Peyer's patch (tissue), 4 donors: ENCODE results near the gene ALS2CL.

ENCODE experiments used
- POLR2A ChIP-seq, 2 donors: fragments of 450-650 bp; IDR thresholded peaks; one replicate each; pipeline ENCODE4 v1.5.1; 2017; ENCODE audit warnings: antibody characterized with exemption in 2 of 2, mild to moderate bottlenecking in 2 of 2, moderate library complexity in 2 of 2
- TF ChIP-seq, protein P1 (sequence below), 6 experiments: fragments of 450-650 bp in 4 of 6; fragments of 200-600 bp in 2 of 6; sonication (generic) in 1 of 6; IDR thresholded peaks; one replicate each; pipeline ENCODE4 v1.5.1; 2017 to 2019; ENCODE audit warnings: antibody characterized with exemption in 6 of 6, mild to moderate bottlenecking in 3 of 6, moderate library complexity in 1 of 6

DNA sequence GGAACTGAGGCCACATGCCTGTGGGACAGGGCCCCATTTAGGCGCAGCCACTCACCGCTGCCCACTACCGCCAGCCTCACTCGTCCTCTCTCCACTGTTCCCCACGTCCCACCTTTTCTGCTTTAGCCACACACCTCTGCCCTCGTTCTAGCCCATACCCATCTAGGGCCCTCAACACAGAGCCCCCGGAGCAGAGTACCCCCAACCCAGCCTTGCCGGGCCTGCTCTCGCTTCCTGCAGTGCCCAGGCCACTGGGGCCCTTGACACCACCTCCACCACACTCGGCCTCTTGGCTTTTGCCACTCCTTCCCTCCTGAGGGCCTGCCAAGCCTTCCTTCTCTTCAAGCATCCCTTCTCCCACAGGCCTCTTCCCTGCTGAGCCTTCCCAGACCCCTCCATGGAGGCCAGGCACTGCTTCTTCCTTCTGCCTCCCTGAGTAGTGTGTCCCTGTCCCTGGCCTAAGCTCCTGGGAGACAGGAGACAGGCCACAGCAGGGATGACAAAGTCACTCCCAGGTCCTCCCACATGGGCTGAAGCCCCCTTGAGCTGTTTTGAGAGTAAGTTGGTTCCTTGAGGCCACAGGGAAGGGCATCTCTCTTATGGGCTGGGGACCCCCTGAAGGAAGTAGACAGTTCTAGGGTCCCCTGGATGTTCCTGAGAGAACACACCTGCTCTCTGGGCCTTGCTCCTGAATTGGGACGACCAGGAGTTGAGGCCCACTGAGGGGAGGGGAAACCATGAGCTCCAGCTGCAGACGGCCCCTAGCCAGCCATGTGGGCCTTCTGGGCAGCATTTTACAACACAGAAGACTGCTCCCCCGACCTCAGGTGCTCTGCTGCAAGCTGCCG lies 19.8 kb upstream of the ALS2CL start:
- TF ChIP-seq, protein P1, sequence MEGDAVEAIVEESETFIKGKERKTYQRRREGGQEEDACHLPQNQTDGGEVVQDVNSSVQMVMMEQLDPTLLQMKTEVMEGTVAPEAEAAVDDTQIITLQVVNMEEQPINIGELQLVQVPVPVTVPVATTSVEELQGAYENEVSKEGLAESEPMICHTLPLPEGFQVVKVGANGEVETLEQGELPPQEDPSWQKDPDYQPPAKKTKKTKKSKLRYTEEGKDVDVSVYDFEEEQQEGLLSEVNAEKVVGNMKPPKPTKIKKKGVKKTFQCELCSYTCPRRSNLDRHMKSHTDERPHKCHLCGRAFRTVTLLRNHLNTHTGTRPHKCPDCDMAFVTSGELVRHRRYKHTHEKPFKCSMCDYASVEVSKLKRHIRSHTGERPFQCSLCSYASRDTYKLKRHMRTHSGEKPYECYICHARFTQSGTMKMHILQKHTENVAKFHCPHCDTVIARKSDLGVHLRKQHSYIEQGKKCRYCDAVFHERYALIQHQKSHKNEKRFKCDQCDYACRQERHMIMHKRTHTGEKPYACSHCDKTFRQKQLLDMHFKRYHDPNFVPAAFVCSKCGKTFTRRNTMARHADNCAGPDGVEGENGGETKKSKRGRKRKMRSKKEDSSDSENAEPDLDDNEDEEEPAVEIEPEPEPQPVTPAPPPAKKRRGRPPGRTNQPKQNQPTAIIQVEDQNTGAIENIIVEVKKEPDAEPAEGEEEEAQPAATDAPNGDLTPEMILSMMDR (IDR thresholded peaks at IDR 0.05): no peak
- TF ChIP-seq POLR2A (IDR thresholded peaks at IDR 0.05): no peak
